H1 (cell line): ENCODE results near the gene PLXNB1. TPM values are rescaled to one million over a fixed set of nuclear protein-coding genes. Genes with fewer than 3 reads are reported as not detected.

Experiments used
- CTCF ChIA-PET: fragments of 300-600 bp; sonication (Branson Sonifier 250); formaldehyde crosslinking; loops from one replicate; lab custom pipeline; 2021; ENCODE audit not compliant: partially characterized antibody; lab: Charles Lee
- POLR2A ChIA-PET: fragments of 300-600 bp; sonication (Branson Sonifier 250); formaldehyde crosslinking; loops from one replicate; lab custom pipeline; 2021; ENCODE audit warnings: inconsistent platforms; ENCODE audit not compliant: partially characterized antibody; lab: Charles Lee
- DNase-seq, 2 experiments: peaks; one replicate each; pipeline versions ENCODE4 v3.0.0 to v3.0.0-alpha.2; 2010 to 2022; ENCODE audit warnings: low spot score in 2 of 2, low read depth in 1 of 2, mixed read lengths in 1 of 2
- FAIRE-seq: peaks from 2 replicates; lab custom pipeline; 2011; peaks lifted over from hg19 to GRCh38; lab: Jason Lieb, UNC
- H2AFZ ChIP-seq: 2 replicates; pipeline ENCODE4 v1.8.1; 2012; ENCODE audit warnings: low read length, inconsistent platforms
- H2AK5ac ChIP-seq: 2 replicates; pipeline ENCODE4 v1.6.1; 2013; ENCODE audit warnings: low read depth, low read length
- H2BK120ac ChIP-seq: replicated peaks from 2 replicates; pipeline ENCODE3; 2013; ENCODE audit warnings: low read depth, low read length, inconsistent platforms
- H2BK12ac ChIP-seq: 2 replicates; pipeline ENCODE4 v1.6.1; 2013; ENCODE audit warnings: low read depth, low read length
- H2BK15ac ChIP-seq: 2 replicates; pipeline ENCODE4 v1.6.1; 2013; ENCODE audit warnings: low read length
- H2BK20ac ChIP-seq: 2 replicates; pipeline ENCODE4 v1.6.1; 2013; ENCODE audit warnings: low read length
- H2BK5ac ChIP-seq: 2 replicates; pipeline ENCODE4 v1.6.1; 2013; ENCODE audit warnings: low read depth, low read length
- H3K14ac ChIP-seq: 2 replicates; pipeline ENCODE4 v1.6.1; 2013; ENCODE audit warnings: inconsistent platforms; ENCODE audit not compliant: insufficient read length
- H3K18ac ChIP-seq: 2 replicates; pipeline ENCODE4 v1.6.1; 2013; ENCODE audit warnings: low read length; ENCODE audit errors: extremely low read depth
- H3K23ac ChIP-seq: 2 replicates; pipeline ENCODE4 v1.6.1; 2013; ENCODE audit warnings: inconsistent platforms; ENCODE audit not compliant: insufficient read length
- H3K23me2 ChIP-seq: 2 replicates; pipeline ENCODE4 v1.6.1; 2013; ENCODE audit warnings: low read depth, low read length
- H3K27ac ChIP-seq: 2 replicates; pipeline ENCODE4 v1.6.1; 2011; ENCODE audit warnings: low read depth, low read length, inconsistent platforms
- H3K27me3 ChIP-seq, 4 experiments: replicated peaks in 1 of 4; 1 replicate in 1 of 4; 2 replicates in 3 of 4; pipeline versions ENCODE4 v1.6.1 to v1.8.1; 2011 to 2013; ENCODE audit warnings: low read length in 3 of 4, mild to moderate bottlenecking in 3 of 4, inconsistent platforms in 2 of 4, mixed read lengths in 2 of 4, moderate library complexity in 1 of 4; ENCODE audit not compliant: control insufficient read depth in 3 of 4, insufficient read depth in 3 of 4; ENCODE audit errors: extremely low read depth in 1 of 4
- H3K36me3 ChIP-seq, 4 experiments: 2 replicates each; pipeline versions ENCODE4 v1.6.1 to v1.8.1; 2011 to 2013; ENCODE audit warnings: mild to moderate bottlenecking in 4 of 4, low read length in 3 of 4, moderate library complexity in 2 of 4, control low read depth in 1 of 4, inconsistent platforms in 1 of 4; ENCODE audit not compliant: insufficient read depth in 4 of 4, control insufficient read depth in 2 of 4
- H3K4ac ChIP-seq: replicated peaks from 2 replicates; pipeline ENCODE3; 2013; ENCODE audit warnings: low read length, low read depth, mixed read lengths, inconsistent platforms; ENCODE audit not compliant: insufficient read length
- H3K4me1 ChIP-seq, 4 experiments: replicated peaks in 1 of 4; 1 replicate in 1 of 4; 2 replicates in 3 of 4; pipeline versions ENCODE4 v1.6.1 to v1.8.1; 2011 to 2013; ENCODE audit warnings: low read length in 3 of 4, inconsistent platforms in 2 of 4, mixed read lengths in 1 of 4; ENCODE audit not compliant: insufficient read depth in 4 of 4, control insufficient read depth in 3 of 4
- H3K4me2 ChIP-seq, 2 experiments: 2 replicates each; pipeline versions ENCODE4 v1.6.1 to v1.8.1; 2011 to 2013; ENCODE audit warnings: low read depth in 2 of 2, low read length in 2 of 2, control low read depth in 1 of 2, inconsistent platforms in 1 of 2, mild to moderate bottlenecking in 1 of 2; ENCODE audit not compliant: insufficient read depth in 1 of 2
- H3K4me3 ChIP-seq, 4 experiments: fragments of 200-600, 300-600 bp in 1 of 4; sonication (generic), shearing (Covaris generic), sonication (Bioruptor Twin) in 1 of 4; 2 replicates each; pipeline versions ENCODE4 v1.5.1 to v1.8.1; 2011 to 2016; ENCODE audit warnings: low read length in 4 of 4, low read depth in 3 of 4, control low read depth in 2 of 4, inconsistent platforms in 2 of 4, mild to moderate bottlenecking in 2 of 4, mixed read lengths in 1 of 4, moderate library complexity in 1 of 4; ENCODE audit not compliant: insufficient read depth in 2 of 4; ENCODE audit errors: extremely low read depth in 1 of 4
- H3K56ac ChIP-seq: replicated peaks from 2 replicates; pipeline ENCODE3; 2013; ENCODE audit warnings: low read depth, mild to moderate bottlenecking, mixed read lengths, low read length, inconsistent platforms; ENCODE audit not compliant: insufficient read length
- H3K79me1 ChIP-seq: 2 replicates; pipeline ENCODE4 v1.6.1; 2013; ENCODE audit warnings: low read depth, low read length, control low read depth
- H3K79me2 ChIP-seq, 2 experiments: 2 replicates each; pipeline versions ENCODE4 v1.6.1 to v1.8.1; 2012 to 2013; ENCODE audit warnings: low read length in 2 of 2, mild to moderate bottlenecking in 2 of 2, inconsistent platforms in 1 of 2; ENCODE audit not compliant: insufficient read depth in 2 of 2, control insufficient read depth in 1 of 2
- H3K9ac ChIP-seq, 4 experiments: replicated peaks in 1 of 4; 1 replicate in 1 of 4; 2 replicates in 3 of 4; pipeline versions ENCODE4 v1.6.1 to v1.8.1; 2011 to 2013; ENCODE audit warnings: low read depth in 3 of 4, low read length in 3 of 4, control low read depth in 2 of 4, mild to moderate bottlenecking in 2 of 4, moderate library complexity in 2 of 4, inconsistent platforms in 1 of 4; ENCODE audit errors: extremely low read depth in 1 of 4
- H3K9me3 ChIP-seq, 2 experiments: 2 replicates each; pipeline versions ENCODE4 v1.6.1 to v1.8.1; 2012 to 2013; ENCODE audit warnings: mild to moderate bottlenecking in 2 of 2, moderate library complexity in 2 of 2, control low read depth in 1 of 2, inconsistent platforms in 1 of 2, low read depth in 1 of 2, low read length in 1 of 2, mixed read lengths in 1 of 2; ENCODE audit not compliant: insufficient read depth in 2 of 2
- H4K20me1 ChIP-seq, 2 experiments: replicated peaks in 1 of 2; 2 replicates each; pipeline versions ENCODE3 to v1.8.1; 2011 to 2013; ENCODE audit warnings: inconsistent platforms in 2 of 2, low read length in 2 of 2, mild to moderate bottlenecking in 1 of 2; ENCODE audit not compliant: insufficient read depth in 2 of 2, control insufficient read depth in 1 of 2
- H4K5ac ChIP-seq: 2 replicates; pipeline ENCODE4 v1.6.1; 2013; ENCODE audit warnings: low read length, low read depth, mixed read lengths, inconsistent platforms; ENCODE audit not compliant: insufficient read length
- H4K8ac ChIP-seq: 2 replicates; pipeline ENCODE4 v1.8.0; 2013; ENCODE audit warnings: mild to moderate bottlenecking, moderate library complexity, low read length, inconsistent platforms; ENCODE audit not compliant: insufficient read depth; ENCODE audit errors: extremely low read depth
- H4K91ac ChIP-seq: replicated peaks from 2 replicates; pipeline ENCODE3; 2013; ENCODE audit warnings: low read length, mixed read lengths, inconsistent platforms; ENCODE audit not compliant: insufficient read length
- CBX5 ChIP-seq: fragments of 300-800, 300-1000 bp; sonication (generic); IDR thresholded peaks from 2 replicates; pipeline ENCODE4 v1.7.1; 2016; ENCODE audit warnings: antibody characterized with exemption, low read length, low read depth
- WGBS, 2 experiments: shearing (Covaris generic) in 1 of 2; methylation state at CpG; one replicate each; pipeline versions ENCODE4 v1.1.6 to v1.1.7; 2013 to 2015; ENCODE audit warnings: low lambda C conversion rate in 2 of 2, mixed read lengths in 2 of 2, inconsistent platforms in 1 of 2, low coverage in 1 of 2, missing lambda C conversion rate in 1 of 2; ENCODE audit not compliant: insufficient replicate concordance in 2 of 2, insufficient coverage in 1 of 2, insufficient read length in 1 of 2; ENCODE audit errors: extremely low coverage in 1 of 2, missing lambda C conversion rate in 1 of 2; 5-methylcytosine and 5-hydroxymethylcytosine counted together
- polyA plus RNA-seq, 7 experiments: library from polyadenylated mRNA; depleted of rRNA in 3 of 7; stranded (reverse) in 5 of 7; unstranded in 2 of 7; fragments of >200 nt in 5 of 7; fragments of 200-250 nt in 2 of 7; gene quantifications; 1 replicate in 5 of 7; 2 replicates in 1 of 7; 4 replicates in 1 of 7; pipeline versions ENCODE4 v1.2.1 to v1.2.3, GENCODE V29; 2011 to 2013; ENCODE audit warnings: missing spikeins in 2 of 7, mixed read lengths in 2 of 7
- total RNA-seq: library from RNA; stranded (reverse); fragmentation: NEBNext Ultra II Directional; extraction: Animal tissue kit (Norgen Biotek cat#: 25700); gene quantifications from 2 replicates; pipeline ENCODE4 v1.2.1, GENCODE V29; 2021

The PLXNB1 gene
- total and polyA plus RNA-seq, 2 of the 8 experiments (the other 6 are each of a cell fraction or from before 2014, with no cell fraction given) = 109 to 114 TPM

- Histone ChIP-seq H3K27me3 (no peaks in the 10 kb centered on the region), H4K8ac (no peak overlapping the region), H3K9me3 (no peaks in the 10 kb centered on the region), H4K20me1 (no peaks in the 10 kb centered on the region), H3K23ac (no peak overlapping the region), H3K14ac (no peak overlapping the region), H3K4ac (no peak overlapping the region), H3K56ac (no peak overlapping the region), H3K23me2 (no peaks in the 10 kb centered on the region), H2BK12ac (no peak overlapping the region), H2AK5ac (no peak overlapping the region), H3K4me1 (peaks cover 3 to 12% (median 7%) of the 10 kb centered on the region in 4 experiments; a peak in 6 of 7 replicates), H2AFZ (no peak overlapping the region), H4K5ac (no peak overlapping the region), H3K36me3 (no peaks in the 10 kb centered on the region), H2BK120ac (no peak overlapping the region), H3K27ac (no peak overlapping the region), H3K4me2 (peak overlapping the region; percentile 2 to 41; a peak in 2 of 4 replicates), H2BK15ac (no peak overlapping the region), H3K79me2 (no peaks in the 10 kb centered on the region), H3K4me3 (no peak overlapping the region), H4K91ac (no peak overlapping the region), H3K79me1 (no peaks in the 10 kb centered on the region), H2BK20ac (no peak overlapping the region), H3K9ac (no peak overlapping the region), H3K18ac (no peak overlapping the region), H2BK5ac (no peak overlapping the region)
- FAIRE-seq = no peak
- ChIA-PET POLR2A (no interaction called here), CTCF (interaction anchor here (0.8 to 1.3 kb wide), 2 partner anchors 40 to 63 kb away, joined by 3 read pairs; no protein-coding TSS in a partner anchor)
- DNase-seq = no peak
- WGBS, 2 experiments = 67% methylated on average over 7 of the region's 7 CpGs; no CpG with 5 or more reads in 1 of the 2 experiments
- no peak for TF ChIP-seq CBX5
Measured at GRCh38 chr3:48370333-48370713, 59.6 kb downstream of the PLXNB1 start.
